GM12878 (cell line): Measurements from ENCODE around the gene FHL2. TPM values are rescaled to one million over a fixed set of nuclear protein-coding genes. Genes with fewer than 3 reads are reported as not detected.

Experiments used
- ATAC-seq: fragments of 200-7000 bp; cut with Tn5 transposase; 3 replicates; pipeline ENCODE4 v1.9.1; 2020; ENCODE audit warnings: mild to moderate bottlenecking, moderate library complexity
- BruUV-seq: library from RNA; stranded (reverse); fragments of 400-500 nt; replicated peaks from 2 replicates; lab custom pipeline; 2021; lab: Mats Ljungman, UMichigan
- CTCF ChIA-PET: fragments of 300-600 bp; sonication (Branson Sonifier 250); formaldehyde crosslinking; extraction: SDS; loops from one replicate; lab custom pipeline; 2021; ENCODE audit warnings: inconsistent platforms; lab: Yijun Ruan, JAX
- POLR2A ChIA-PET: fragments of 350-600 bp; formaldehyde crosslinking; extraction: SDS; loops from one replicate; lab custom pipeline; 2021; ENCODE audit warnings: inconsistent platforms; lab: Charles Lee
- RAD21 ChIA-PET: fragments of 300-600 bp; sonication (Branson Sonifier 250); formaldehyde crosslinking; loops from one replicate; lab custom pipeline; 2023; ENCODE audit warnings: antibody characterized with exemption; ENCODE audit not compliant: unreplicated experiment; lab: Charles Lee
- SMC1A ChIA-PET: fragments of 300-600 bp; sonication (Branson Sonifier 250); formaldehyde crosslinking; loops from one replicate; lab custom pipeline; 2023; ENCODE audit not compliant: unreplicated experiment, uncharacterized antibody; lab: Charles Lee
- DNase-seq: peaks from one replicate; pipeline ENCODE4 v3.0.0-alpha.2; 2011; ENCODE audit warnings: low read depth, low spot score
- FAIRE-seq: peaks from 3 replicates; lab custom pipeline; 2011; peaks lifted over from hg19 to GRCh38; lab: Jason Lieb, UNC
- H2AFZ ChIP-seq: 2 replicates; pipeline ENCODE4 v1.6.0; 2011; ENCODE audit warnings: low read depth, low read length, control low read depth; ENCODE audit not compliant: control insufficient read depth
- H3K27ac ChIP-seq: 2 replicates; pipeline ENCODE4 v1.5.1; 2011; ENCODE audit warnings: control low read depth; ENCODE audit not compliant: control insufficient read depth, insufficient read depth
- H3K27me3 ChIP-seq, 2 experiments: replicated peaks in 1 of 2; 2 replicates each; pipeline versions ENCODE4 v1.6.0 to v1.6.1; 2011; ENCODE audit warnings: low read length in 1 of 2; ENCODE audit not compliant: control insufficient read depth in 2 of 2, insufficient read depth in 2 of 2
- H3K36me3 ChIP-seq, 2 experiments: 2 replicates each; pipeline ENCODE4 v1.5.1; 2011; ENCODE audit warnings: low read length in 1 of 2; ENCODE audit not compliant: control insufficient read depth in 2 of 2, insufficient read depth in 2 of 2
- H3K4me1 ChIP-seq: 2 replicates; pipeline ENCODE4 v1.6.1; 2011; ENCODE audit warnings: mild to moderate bottlenecking, low read length, moderate library complexity, mixed read lengths; ENCODE audit not compliant: control insufficient read depth, insufficient read depth
- H3K4me2 ChIP-seq: 2 replicates; pipeline ENCODE4 v1.6.0; 2011; ENCODE audit warnings: control low read depth; ENCODE audit not compliant: control insufficient read depth, insufficient read depth
- H3K4me3 ChIP-seq: fragments of 200-600 bp; sonication (generic); 2 replicates; pipeline ENCODE4 v1.5.1; 2016
- H3K79me2 ChIP-seq: 2 replicates; pipeline ENCODE4 v1.6.0; 2011; ENCODE audit warnings: low read length; ENCODE audit not compliant: control insufficient read depth, insufficient read depth
- H3K9ac ChIP-seq: 2 replicates; pipeline ENCODE4 v1.8.0; 2011; ENCODE audit warnings: low read length, control low read depth, mixed read lengths; ENCODE audit not compliant: control insufficient read depth, insufficient read depth
- H3K9me3 ChIP-seq: replicated peaks from 3 replicates; pipeline ENCODE4 v1.5.1; 2011; ENCODE audit warnings: mild to moderate bottlenecking, low read length; ENCODE audit not compliant: control insufficient read depth, insufficient read depth
- H4K20me1 ChIP-seq: 2 replicates; pipeline ENCODE4 v1.6.0; 2011; ENCODE audit not compliant: control insufficient read depth, insufficient read depth
- FOXK2 ChIP-seq: fragments of 450-650 bp; IDR thresholded peaks from 2 replicates; pipeline ENCODE4 v1.6.1; 2017; ENCODE audit warnings: mild to moderate bottlenecking, moderate library complexity
- GATAD2B ChIP-seq: fragments of 450-650 bp; conservative IDR thresholded peaks from 2 replicates; pipeline ENCODE4 v1.6.1; 2017; ENCODE audit warnings: low read depth, mild to moderate bottlenecking, moderate library complexity
- MYB ChIP-seq: fragments of 150-350 bp; IDR thresholded peaks from 2 replicates; pipeline ENCODE4 v1.6.1; 2014; ENCODE audit warnings: mild to moderate bottlenecking, low read depth, low read length, borderline replicate concordance
- NFYB ChIP-seq: IDR thresholded peaks from 2 replicates; pipeline ENCODE4 v1.6.1; 2011; ENCODE audit warnings: low read depth, mild to moderate bottlenecking, low read length, improper control_type of control experiment, moderate library complexity; ENCODE audit not compliant: insufficient read depth
- NRF1 ChIP-seq: conservative IDR thresholded peaks from 2 replicates; pipeline ENCODE4 v1.6.1; 2011; ENCODE audit warnings: mild to moderate bottlenecking, low read depth, low read length, improper control_type of control experiment
- SRF ChIP-seq, 2 experiments: IDR thresholded peaks; 2 replicates each; pipeline ENCODE4 v1.6.1; 2011; ENCODE audit warnings: low read depth in 2 of 2, low read length in 2 of 2, mild to moderate bottlenecking in 1 of 2, moderate library complexity in 1 of 2
- TAF1 ChIP-seq: IDR thresholded peaks from 2 replicates; pipeline ENCODE4 v1.6.1; 2011; ENCODE audit warnings: mild to moderate bottlenecking, low read depth, low read length, borderline replicate concordance
- ZNF274 ChIP-seq: IDR thresholded peaks from one replicate; pipeline ENCODE4 v1.8.0; 2011; ENCODE audit not compliant: insufficient read length, insufficient read depth
- WGBS: methylation state at CpG from one replicate; pipeline ENCODE4 v1.1.6; 2016; ENCODE audit warnings: low lambda C conversion rate; ENCODE audit not compliant: insufficient replicate concordance, insufficient coverage; ENCODE audit errors: missing lambda C conversion rate; 5-methylcytosine and 5-hydroxymethylcytosine counted together
- in situ Hi-C: fragments of 300-500 bp; cut with MboI; formaldehyde crosslinking; loops from 9 replicates; pipeline ENCODE4 v1.14.3; 2018; ENCODE audit warnings: mixed read lengths
- intact Hi-C: fragments of 100-400 bp; cut with micrococcal nuclease; formaldehyde crosslinking; loops from one replicate; pipeline ENCODE4 v1.14.2; 2022; ENCODE audit not compliant: unreplicated experiment
- polyA plus RNA-seq, 11 experiments: library from polyadenylated mRNA; depleted of rRNA in 4 of 11; unstranded in 6 of 11; stranded (reverse) in 5 of 11; fragments of >200 nt; fragmentation: Nextera tagmentation in 4 of 11; fragmentation: Illumina TruSeq in 1 of 11; extraction: Ambion mirVana in 4 of 11; extraction: Trizol in 1 of 11; gene quantifications; 1 replicate in 1 of 11; 2 replicates in 10 of 11; pipeline versions ENCODE4 v1.2.1 to v1.2.3, GENCODE V29; 2011 to 2016; ENCODE audit warnings: inconsistent platforms in 2 of 11, missing spikeins in 2 of 11, low read depth in 1 of 11
- total RNA-seq, 4 experiments: library from RNA; depleted of rRNA in 3 of 4; stranded (reverse); fragments of >200 nt in 3 of 4; fragmentation: Illumina TruSeq in 1 of 4; extraction: Trizol in 1 of 4; gene quantifications; 2 replicates each; pipeline versions ENCODE4 v1.2.1 to v1.2.3, GENCODE V29; 2013 to 2021
- TF ChIP-seq, protein P1 (sequence below): IDR thresholded peaks from 2 replicates; pipeline ENCODE4 v1.6.1; 2011; ENCODE audit warnings: low read depth, mild to moderate bottlenecking, low read length, moderate library complexity, borderline replicate concordance; ENCODE audit errors: extremely low read depth

Gene FHL2
- total and polyA plus RNA-seq, 10 of the 15 experiments (the other 5 are each of a cell fraction or from before 2014, with no cell fraction given): 2.2 to 9.9 (median 4.5) TPM

DNA sequence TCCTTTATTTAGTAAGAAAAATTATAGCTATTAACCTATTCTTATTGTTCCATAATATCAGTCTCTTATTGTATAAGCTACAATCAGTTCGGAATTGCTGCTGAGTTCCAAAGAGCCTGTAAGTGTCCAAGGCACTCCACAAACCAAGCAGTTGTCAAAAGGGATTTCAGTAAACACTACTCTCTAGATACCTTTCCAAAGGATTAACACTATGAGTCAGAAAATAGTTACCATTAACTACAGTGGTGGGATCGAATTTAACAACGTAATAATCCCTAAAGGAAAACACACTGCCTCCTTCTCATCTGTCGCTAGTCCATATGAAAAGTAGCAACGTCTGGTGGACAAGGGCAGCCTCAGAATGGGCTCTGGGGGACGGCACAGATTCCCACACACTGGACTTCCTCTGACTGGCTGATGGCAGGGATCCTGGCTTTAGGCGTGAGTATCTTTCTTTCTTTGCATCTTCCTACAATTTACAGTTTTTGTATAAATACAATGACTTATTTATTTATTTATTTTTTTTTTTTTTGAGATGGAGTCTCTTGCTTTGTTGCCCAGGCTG, 78.1 kb downstream of the FHL2 start:
- ChIA-PET POLR2A (interaction anchor here (1.3 kb wide), 1 partner anchor 10 kb away, joined by 4 read pairs; no protein-coding TSS in a partner anchor), RAD21 (no interaction called here), CTCF (interaction anchor here (1.0 to 1.1 kb wide), 2 partner anchors 10 to 33 kb away, joined by 4 to 5 read pairs; no protein-coding TSS in a partner anchor), SMC1A (interaction anchor here (0.7 to 1.2 kb wide), 3 partner anchors 8 to 22 kb away, joined by 3 to 4 read pairs (median 3); no protein-coding TSS in a partner anchor)
- Histone ChIP-seq H3K27ac (no peak overlapping the region), H3K79me2 (peaks cover 77% of the 10 kb centered on the region), H2AFZ (no peak overlapping the region), H3K4me1 (peaks cover 32% of the 10 kb centered on the region), H3K27me3 (no peaks in the 10 kb centered on the region), H3K9me3 (no peaks in the 10 kb centered on the region; the same call in 2 of the 3 replicates), H3K9ac (no peak overlapping the region), H4K20me1 (no peaks in the 10 kb centered on the region), H3K4me2 (no peak overlapping the region), H3K4me3 (no peak overlapping the region), H3K36me3 (peaks cover 0 to 5% of the 10 kb centered on the region in 2 experiments; a peak in 2 of 4 replicates)
- in situ Hi-C loops: no loop called here
- no peak for TF ChIP-seq MYB
- TF ChIP-seq ZNF274: no peak
- no peak for TF ChIP-seq NFYB
- TF ChIP-seq, protein P1, sequence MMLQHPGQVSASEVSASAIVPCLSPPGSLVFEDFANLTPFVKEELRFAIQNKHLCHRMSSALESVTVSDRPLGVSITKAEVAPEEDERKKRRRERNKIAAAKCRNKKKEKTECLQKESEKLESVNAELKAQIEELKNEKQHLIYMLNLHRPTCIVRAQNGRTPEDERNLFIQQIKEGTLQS: no peak
- TF ChIP-seq FOXK2: no peak
- TF ChIP-seq SRF (IDR thresholded peaks at IDR 0.05; ENCODE audit: low read depth in 2 of 2, low read length in 2 of 2): no peak
- no peak for TF ChIP-seq GATAD2B
- no peak for TF ChIP-seq NRF1
- no peak for TF ChIP-seq TAF1
- no TSS peak for BruUV-seq
- intact Hi-C loops: no loop called here
- 75% methylated on average over 7 of the region's 7 CpGs for WGBS
- DNase-seq: no peak
- FAIRE-seq: no peak
- no peak for ATAC-seq
